ENCODE results near the gene EFHD1. TPM values are rescaled to one million over a fixed set of nuclear protein-coding genes. Genes with fewer than 3 reads are reported as not detected.

Gene EFHD1
- total and polyA plus RNA-seq, 2 of the 13 experiments (the other 11 are each of a cell fraction or from before 2014, with no cell fraction given), result 0.09 TPM; not detected in 1

DNA sequence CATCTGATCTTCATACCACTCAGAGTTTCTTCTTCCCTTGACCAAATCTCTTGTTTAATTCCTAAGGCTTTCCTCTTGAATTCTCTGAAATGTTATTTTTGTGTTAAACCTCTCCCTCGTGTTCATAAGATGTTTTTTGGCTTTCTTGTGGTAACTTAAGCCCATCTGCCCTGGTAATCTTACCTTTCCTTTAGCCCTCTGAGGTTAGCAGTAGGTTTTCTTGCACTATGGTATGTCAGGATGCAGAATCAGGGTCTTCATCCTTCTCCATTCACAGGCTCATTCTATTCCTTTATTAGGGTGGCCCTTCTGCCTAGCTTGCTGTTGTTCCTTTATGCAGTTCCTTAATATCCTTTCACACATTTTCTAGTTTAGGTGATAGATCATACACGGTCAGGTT lies 87.9 kb downstream of the EFHD1 start (continued):
- TF ChIP-seq, protein P1, sequence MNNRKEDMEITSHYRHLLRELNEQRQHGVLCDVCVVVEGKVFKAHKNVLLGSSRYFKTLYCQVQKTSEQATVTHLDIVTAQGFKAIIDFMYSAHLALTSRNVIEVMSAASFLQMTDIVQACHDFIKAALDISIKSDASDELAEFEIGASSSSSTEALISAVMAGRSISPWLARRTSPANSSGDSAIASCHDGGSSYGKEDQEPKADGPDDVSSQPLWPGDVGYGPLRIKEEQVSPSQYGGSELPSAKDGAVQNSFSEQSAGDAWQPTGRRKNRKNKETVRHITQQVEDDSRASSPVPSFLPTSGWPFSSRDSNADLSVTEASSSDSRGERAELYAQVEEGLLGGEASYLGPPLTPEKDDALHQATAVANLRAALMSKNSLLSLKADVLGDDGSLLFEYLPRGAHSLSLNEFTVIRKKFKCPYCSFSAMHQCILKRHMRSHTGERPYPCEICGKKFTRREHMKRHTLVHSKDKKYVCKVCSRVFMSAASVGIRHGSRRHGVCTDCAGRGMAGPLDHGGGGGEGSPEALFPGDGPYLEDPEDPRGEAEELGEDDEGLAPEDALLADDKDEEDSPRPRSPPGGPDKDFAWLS (CRISPR knock-in tag; IDR thresholded peaks at IDR 0.05; ENCODE audit: borderline replicate concordance), result no peak

DNA sequence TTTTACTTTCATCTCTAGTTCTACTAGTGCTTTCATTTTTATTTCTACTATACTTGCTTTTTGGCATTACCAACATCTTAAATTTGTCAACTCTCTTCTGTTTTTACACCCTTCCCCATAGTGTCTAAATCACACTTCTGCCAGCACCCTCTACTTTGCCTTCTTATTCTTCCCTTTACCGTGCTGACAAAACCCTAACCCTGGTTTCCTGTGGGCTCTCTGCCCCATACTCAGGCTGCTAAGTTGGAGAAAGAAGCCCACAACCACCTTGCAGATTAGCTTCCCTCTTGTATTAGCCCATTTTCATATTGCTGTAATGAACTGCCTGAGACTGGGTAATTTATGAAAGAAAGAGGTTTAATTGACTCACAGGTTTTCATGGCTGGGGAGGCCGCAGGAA lies 88.5 kb downstream of the EFHD1 start:
- peaks cover 21% of the 10 kb centered on the region; the same call in 1 of the 2 replicates for H4K20me1 ChIP-seq (ENCODE audit: insufficient read depth, low read length)
- H3K4me1 ChIP-seq (ENCODE audit: insufficient read depth, low read length), result no peaks in the 10 kb centered on the region
- ChIA-PET POLR2A (no interaction called here), CTCF (ENCODE audit: low intra/inter-chr PET ratio, low total read pairs) (no interaction called here)
- H3K36me3 ChIP-seq (replicated peaks in 1 of 2; ENCODE audit: control insufficient read depth in 1 of 2, insufficient read depth in 2 of 2, low read length in 2 of 2), result peaks cover 23 to 60% of the 10 kb centered on the region in 2 experiments
- no peaks in the 10 kb centered on the region for H3K27me3 ChIP-seq (ENCODE audit: control insufficient read depth in 1 of 2, insufficient read depth in 2 of 2, low read length in 2 of 2)
- no TSS peak for BruUV-seq (replicated peaks)
- in situ Hi-C loops (cut with HindIII; ENCODE audit: extremely low pct_ligation_motif_present, low pct_unique_long_range_greater_than_20kb), result no loop called here
- intact Hi-C loops (cut with micrococcal nuclease; ENCODE audit: unreplicated experiment), result no loop called here
- ATAC-seq (no peak), DNase-seq (ENCODE audit: low spot score) (no peak), FAIRE-seq (no peak)
- H3K4me3 ChIP-seq (replicated peaks in 1 of 3; ENCODE audit: insufficient read depth in 1 of 3, low read depth in 2 of 3, low read length in 3 of 3), result no peak overlapping the region
- 99% methylated on average over 2 of the region's 2 CpGs for WGBS (ENCODE audit: low lambda C conversion rate)
- H3K9me3 ChIP-seq (ENCODE audit: low read length), result no peaks in the 10 kb centered on the region
- H3K27ac ChIP-seq (ENCODE audit: extremely low read length, insufficient read depth, low read length), result no peak overlapping the region
- peaks cover 74% of the 10 kb centered on the region for H3K79me2 ChIP-seq (ENCODE audit: insufficient read depth, low read length)
- H3K4me2 ChIP-seq (ENCODE audit: low read depth, low read length), result no peak overlapping the region
- no peak overlapping the region for H3K9ac ChIP-seq (ENCODE audit: insufficient read depth, low read depth, low read length)
- H2AFZ ChIP-seq (ENCODE audit: low read length), result no peak overlapping the region
- TF ChIP-seq, protein P2, sequence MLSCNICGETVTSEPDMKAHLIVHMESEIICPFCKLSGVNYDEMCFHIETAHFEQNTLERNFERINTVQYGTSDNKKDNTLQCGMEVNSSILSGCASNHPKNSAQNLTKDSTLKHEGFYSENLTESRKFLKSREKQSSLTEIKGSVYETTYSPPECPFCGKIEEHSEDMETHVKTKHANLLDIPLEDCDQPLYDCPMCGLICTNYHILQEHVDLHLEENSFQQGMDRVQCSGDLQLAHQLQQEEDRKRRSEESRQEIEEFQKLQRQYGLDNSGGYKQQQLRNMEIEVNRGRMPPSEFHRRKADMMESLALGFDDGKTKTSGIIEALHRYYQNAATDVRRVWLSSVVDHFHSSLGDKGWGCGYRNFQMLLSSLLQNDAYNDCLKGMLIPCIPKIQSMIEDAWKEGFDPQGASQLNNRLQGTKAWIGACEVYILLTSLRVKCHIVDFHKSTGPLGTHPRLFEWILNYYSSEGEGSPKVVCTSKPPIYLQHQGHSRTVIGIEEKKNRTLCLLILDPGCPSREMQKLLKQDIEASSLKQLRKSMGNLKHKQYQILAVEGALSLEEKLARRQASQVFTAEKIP (CRISPR knock-in tag; IDR thresholded peaks at IDR 0.05; ENCODE audit: borderline replicate concordance), result no peak
- TF ChIP-seq ZNF772 (CRISPR knock-in tag; IDR thresholded peaks at IDR 0.05) (no peak), CEBPB (IDR thresholded peaks at IDR 0.05; ENCODE audit: borderline replicate concordance, low read depth, low read length) (no peak), ZNF260 (CRISPR knock-in tag; IDR thresholded peaks at IDR 0.05; ENCODE audit: borderline replicate concordance, low read depth) (no peak), ZNF768 (CRISPR knock-in tag; IDR thresholded peaks at IDR 0.05) (no peak), SETDB1 (CRISPR knock-in tag; IDR thresholded peaks at IDR 0.05; ENCODE audit: borderline replicate concordance) (no peak), ZNF143 (CRISPR knock-in tag; IDR thresholded peaks at IDR 0.05) (no peak), ZNF543 (CRISPR knock-in tag; IDR thresholded peaks at IDR 0.05) (no peak), RNF2 (conservative IDR thresholded peaks at IDR 0.05; ENCODE audit: low read depth) (no peak), NONO (IDR thresholded peaks at IDR 0.05) (no peak), NONO (CRISPR knock-in tag; conservative IDR thresholded peaks at IDR 0.05) (no peak), CC2D1A (CRISPR knock-in tag; IDR thresholded peaks at IDR 0.05) (no peak), GATA4 (IDR thresholded peaks at IDR 0.05; ENCODE audit: borderline replicate concordance, low read depth) (no peak), TCF7L2 (IDR thresholded peaks at IDR 0.05; ENCODE audit: low read depth, low read length) (no peak)
- TF ChIP-seq, protein P3, sequence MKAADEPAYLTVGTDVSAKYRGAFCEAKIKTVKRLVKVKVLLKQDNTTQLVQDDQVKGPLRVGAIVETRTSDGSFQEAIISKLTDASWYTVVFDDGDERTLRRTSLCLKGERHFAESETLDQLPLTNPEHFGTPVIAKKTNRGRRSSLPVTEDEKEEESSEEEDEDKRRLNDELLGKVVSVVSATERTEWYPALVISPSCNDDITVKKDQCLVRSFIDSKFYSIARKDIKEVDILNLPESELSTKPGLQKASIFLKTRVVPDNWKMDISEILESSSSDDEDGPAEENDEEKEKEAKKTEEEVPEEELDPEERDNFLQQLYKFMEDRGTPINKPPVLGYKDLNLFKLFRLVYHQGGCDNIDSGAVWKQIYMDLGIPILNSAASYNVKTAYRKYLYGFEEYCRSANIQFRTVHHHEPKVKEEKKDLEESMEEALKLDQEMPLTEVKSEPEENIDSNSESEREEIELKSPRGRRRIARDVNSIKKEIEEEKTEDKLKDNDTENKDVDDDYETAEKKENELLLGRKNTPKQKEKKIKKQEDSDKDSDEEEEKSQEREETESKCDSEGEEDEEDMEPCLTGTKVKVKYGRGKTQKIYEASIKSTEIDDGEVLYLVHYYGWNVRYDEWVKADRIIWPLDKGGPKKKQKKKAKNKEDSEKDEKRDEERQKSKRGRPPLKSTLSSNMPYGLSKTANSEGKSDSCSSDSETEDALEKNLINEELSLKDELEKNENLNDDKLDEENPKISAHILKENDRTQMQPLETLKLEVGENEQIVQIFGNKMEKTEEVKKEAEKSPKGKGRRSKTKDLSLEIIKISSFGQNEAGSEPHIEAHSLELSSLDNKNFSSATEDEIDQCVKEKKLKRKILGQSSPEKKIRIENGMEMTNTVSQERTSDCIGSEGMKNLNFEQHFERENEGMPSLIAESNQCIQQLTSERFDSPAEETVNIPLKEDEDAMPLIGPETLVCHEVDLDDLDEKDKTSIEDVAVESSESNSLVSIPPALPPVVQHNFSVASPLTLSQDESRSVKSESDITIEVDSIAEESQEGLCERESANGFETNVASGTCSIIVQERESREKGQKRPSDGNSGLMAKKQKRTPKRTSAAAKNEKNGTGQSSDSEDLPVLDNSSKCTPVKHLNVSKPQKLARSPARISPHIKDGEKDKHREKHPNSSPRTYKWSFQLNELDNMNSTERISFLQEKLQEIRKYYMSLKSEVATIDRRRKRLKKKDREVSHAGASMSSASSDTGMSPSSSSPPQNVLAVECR (CRISPR knock-in tag; IDR thresholded peaks at IDR 0.05; ENCODE audit: borderline replicate concordance), result no peak

All from HepG2 (cell line).